ENCODE results near the gene CCNT1. TPM values are rescaled to one million over a fixed set of nuclear protein-coding genes. Genes with fewer than 3 reads are reported as not detected.
A peak's percentile ranks its signal among the peaks of the same experiment; 100 is the strongest.
"Not testable (repeated sequence)": the region's sequence is repeated elsewhere in the genome, so short reads cannot be mapped to it uniquely, and the experiment has no call there.

CCNT1 gene
- total and polyA plus RNA-seq, 12 donors: 2.7 to 27.2 (median 22.5) TPM

GRCh38 chr12:48717252-48717695 lies 767 bp upstream of the CCNT1 start:
- intact Hi-C loops (cut with DNase I): no loop called here

GRCh38 chr12:48716168-48716492 lies 377 bp downstream of the CCNT1 start:
- peak overlapping the region; percentile 68 to 97 (median 91) for H3K27ac ChIP-seq
- WGBS, 2 donors: 0 to 1% methylated on average over 17 of the region's 17 CpGs
- intact Hi-C loops (cut with DNase I): loop anchor here in 1 of 10 donors (1.0 kb wide), 1 partner anchor 34 kb away; the partner anchor contains the start of gene KANSL2
- H3K4me1 ChIP-seq: peaks cover 10 to 42% (median 30%) of the 10 kb centered on the region in 9 donors
- TF ChIP-seq CTCF (IDR thresholded peaks at IDR 0.05): no peak
- H3K27me3 ChIP-seq: no peaks in the 10 kb centered on the region
- H3K4me3 ChIP-seq: peak overlapping the region; percentile 50 to 86 (median 74)
- H3K36me3 ChIP-seq: peaks cover 0 to 40% (median 5%) of the 10 kb centered on the region in 9 donors
- ATAC-seq (peak in 1 of 8 donors; percentile 73), DNase-seq (peak in 1 of 2 donors; percentile 9)
- H3K9me3 ChIP-seq: peaks cover 0 to 14% (median 7%) of the 10 kb centered on the region in 11 donors

More at GRCh38 chr12:48717252-48717695, 767 bp upstream of the CCNT1 start:
- H3K36me3 ChIP-seq: peaks cover 0 to 29% (median 5%) of the 10 kb centered on the region in 9 donors
- 8 to 11% methylated on average over 21 of the region's 21 CpGs for WGBS, 2 donors
- H3K9me3 ChIP-seq: peaks cover 0 to 18% (median 7%) of the 10 kb centered on the region in 11 donors
- TF ChIP-seq CTCF (IDR thresholded peaks at IDR 0.05): peak in 1 of 9 donors; percentile 4
- H3K4me3 ChIP-seq: peak overlapping the region; percentile 50 to 86 (median 72)
- H3K27me3 ChIP-seq: no peaks in the 10 kb centered on the region
- DNase-seq (no peak), ATAC-seq (no peak)
- H3K4me1 ChIP-seq: peaks cover 10 to 42% (median 30%) of the 10 kb centered on the region in 9 donors
- H3K27ac ChIP-seq: peak overlapping the region; percentile 68 to 97 (median 91)

GRCh38 chr12:48712209-48712608 lies 4.3 kb downstream of the CCNT1 start:
- 96 to 99% methylated on average over 10 of the region's 10 CpGs for WGBS, 2 donors
- no peak overlapping the region for H3K27ac ChIP-seq
- intact Hi-C loops (cut with DNase I): no loop called here
- peaks cover 0 to 79% (median 22%) of the 10 kb centered on the region in 9 donors for H3K36me3 ChIP-seq
- ATAC-seq (no peak), DNase-seq (no peak)
- H3K4me1 ChIP-seq: peaks cover 10 to 66% (median 32%) of the 10 kb centered on the region in 9 donors
- TF ChIP-seq CTCF (IDR thresholded peaks at IDR 0.05): no peak
- no peak overlapping the region for H3K4me3 ChIP-seq
- no peaks in the 10 kb centered on the region for H3K9me3 ChIP-seq
- no peaks in the 10 kb centered on the region for H3K27me3 ChIP-seq

GRCh38 chr12:48698822-48699221 lies 17.7 kb downstream of the CCNT1 start:
- not testable (repeated sequence) for H3K27me3 ChIP-seq, DNase-seq

GRCh38 chr12:48696626-48697025 lies 19.9 kb downstream of the CCNT1 start:
- peaks cover 0 to 100% (median 54%) of the 10 kb centered on the region in 9 donors for H3K36me3 ChIP-seq
- intact Hi-C loops (cut with DNase I): no loop called here
- ATAC-seq (no peak), DNase-seq (no peak)
- H3K4me1 ChIP-seq: peaks cover 0 to 14% (median 9%) of the 10 kb centered on the region in 9 donors
- H3K4me3 ChIP-seq: no peak overlapping the region
- H3K27ac ChIP-seq: no peak overlapping the region
- H3K27me3 ChIP-seq: no peaks in the 10 kb centered on the region
- 92 to 95% methylated on average over 5 of the region's 5 CpGs for WGBS, 2 donors
- no peak for TF ChIP-seq CTCF (IDR thresholded peaks at IDR 0.05)
- H3K9me3 ChIP-seq: no peaks in the 10 kb centered on the region

More at GRCh38 chr12:48698822-48699221, 17.7 kb downstream of the CCNT1 start:
- H3K4me3 ChIP-seq; ATAC-seq; intact Hi-C loops (cut with DNase I); H3K9me3 ChIP-seq; H3K27ac ChIP-seq; H3K4me1 ChIP-seq: not testable (repeated sequence)
- H3K36me3 ChIP-seq: peaks cover 0 to 100% (median 54%) of the 10 kb centered on the region in 9 donors
- WGBS, 2 donors: 96 to 98% methylated on average over 7 of the region's 7 CpGs
